Measurements from ENCODE around the gene ARMH3.

- TF ChIP-seq CTCF (IDR thresholded peaks at IDR 0.05) (no peak), ZFX (IDR thresholded peaks at IDR 0.05; ENCODE audit: borderline replicate concordance) (no peak)
These were observed 46.4 kb upstream of the ARMH3 start for GRCh38 chr10:102102421-102102820.

Measured in 22Rv1 (cell line).